Upper lobe of right lung (tissue), 1 donor: ENCODE measurements around the gene HOXD1. TPM values are rescaled to one million over a fixed set of nuclear protein-coding genes. Genes with fewer than 3 reads are reported as not detected.

ENCODE experiments used
- ATAC-seq: fragments of 200-7000 bp; cut with Tn5 transposase; one replicate; pipeline ENCODE4 v1.9.1; 2020; ENCODE audit warnings: mild to moderate bottlenecking, moderate library complexity
- DNase-seq: peaks from one replicate; pipeline ENCODE4 v3.0.0-alpha.2; 2020
- H3K27ac ChIP-seq: fragments of 200-600 bp; one replicate; pipeline ENCODE4 v1.8.0; 2022
- H3K27me3 ChIP-seq: fragments of 200-600 bp; one replicate; pipeline ENCODE4 v1.8.0; 2022; ENCODE audit warnings: mild to moderate bottlenecking
- H3K36me3 ChIP-seq: fragments of 200-600 bp; one replicate; pipeline ENCODE4 v1.8.0; 2022
- H3K4me1 ChIP-seq: fragments of 200-600 bp; one replicate; pipeline ENCODE4 v1.8.0; 2022
- H3K4me3 ChIP-seq: fragments of 200-600 bp; one replicate; pipeline ENCODE4 v1.8.0; 2022; ENCODE audit warnings: mild to moderate bottlenecking
- H3K9me3 ChIP-seq: fragments of 200-600 bp; one replicate; pipeline ENCODE4 v1.8.0; 2022
- CTCF ChIP-seq: fragments of 200-600 bp; IDR thresholded peaks from one replicate; pipeline ENCODE4 v1.8.0; 2022; ENCODE audit warnings: antibody characterized with exemption
- intact Hi-C: fragments of 100-400 bp; cut with DNase I; formaldehyde crosslinking; loops from one replicate; pipeline ENCODE4 v1.11.0; 2022
- total RNA-seq: library from RNA; stranded (reverse); fragmentation: NEBNext Ultra II Directional; extraction: Animal tissue kit (Norgen Biotek cat#: 25700); gene quantifications from one replicate; pipeline ENCODE4 v1.2.1, GENCODE V29; 2021
- donor health status: DM: no; HTN: yes; CAD: no; lungs with severe emphysema.

Gene HOXD1
- total RNA-seq, 1 donor from 2014 or later, result 4.1 TPM

GRCh38 chr2:176172895-176173566, 15.4 kb upstream of the HOXD1 start:
- H3K27me3 ChIP-seq, result peaks cover 85% of the 10 kb centered on the region
- no peaks in the 10 kb centered on the region for H3K36me3 ChIP-seq
- intact Hi-C loops, result no loop called here
- H3K27ac ChIP-seq, result no peak overlapping the region
- DNase-seq, result no peak
- H3K9me3 ChIP-seq, result no peaks in the 10 kb centered on the region
- no peak for ATAC-seq
- no peak for TF ChIP-seq CTCF
- H3K4me3 ChIP-seq, result no peak overlapping the region
- peaks cover 12% of the 10 kb centered on the region for H3K4me1 ChIP-seq

GRCh38 chr2:176173567-176174381, 14.7 kb upstream of the HOXD1 start:
- intact Hi-C loops, result no loop called here
- no peak overlapping the region for H3K27ac ChIP-seq
- no peaks in the 10 kb centered on the region for H3K36me3 ChIP-seq
- no peak for DNase-seq
- no peak overlapping the region for H3K4me3 ChIP-seq
- H3K4me1 ChIP-seq, result peaks cover 14% of the 10 kb centered on the region
- no peaks in the 10 kb centered on the region for H3K9me3 ChIP-seq
- no peak for ATAC-seq
- peaks cover 87% of the 10 kb centered on the region for H3K27me3 ChIP-seq
- TF ChIP-seq CTCF, result no peak

GRCh38 chr2:176174382-176174823, 14.1 kb upstream of the HOXD1 start:
- TF ChIP-seq CTCF, result no peak
- DNase-seq (no peak), ATAC-seq (no peak)
- H3K9me3 ChIP-seq, result no peaks in the 10 kb centered on the region
- intact Hi-C loops, result no loop called here
- peaks cover 90% of the 10 kb centered on the region for H3K27me3 ChIP-seq
- no peaks in the 10 kb centered on the region for H3K36me3 ChIP-seq
- H3K27ac ChIP-seq, result no peak overlapping the region
- H3K4me3 ChIP-seq, result no peak overlapping the region
- H3K4me1 ChIP-seq, result peaks cover 14% of the 10 kb centered on the region

GRCh38 chr2:176174824-176175708, 13.4 kb upstream of the HOXD1 start:
- intact Hi-C loops, result no loop called here
- Histone ChIP-seq H3K27me3 (peaks cover 91% of the 10 kb centered on the region), H3K27ac (no peak overlapping the region), H3K9me3 (no peaks in the 10 kb centered on the region), H3K36me3 (no peaks in the 10 kb centered on the region), H3K4me1 (peaks cover 14% of the 10 kb centered on the region), H3K4me3 (no peak overlapping the region)
- DNase-seq (no peak), ATAC-seq (no peak)
- TF ChIP-seq CTCF, result no peak

- Histone ChIP-seq H3K27ac (no peak overlapping the region), H3K27me3 (peaks cover 90% of the 10 kb centered on the region), H3K9me3 (no peaks in the 10 kb centered on the region), H3K36me3 (no peaks in the 10 kb centered on the region), H3K4me3 (no peak overlapping the region), H3K4me1 (peaks cover 14% of the 10 kb centered on the region)
- DNase-seq (no peak), ATAC-seq (no peak)
- intact Hi-C loops, result no loop called here
- no peak for TF ChIP-seq CTCF
Observed at GRCh38 chr2:176175709-176176607, 12.5 kb upstream of the HOXD1 start.
